ENCODE measurements around the gene IGFBP4. TPM values are rescaled to one million over a fixed set of nuclear protein-coding genes. Genes with fewer than 3 reads are reported as not detected.
A peak's percentile ranks its signal among the peaks of the same experiment; 100 is the strongest.

Gene IGFBP4
- total RNA-seq, 1 donor from 2014 or later, result 381 TPM

GRCh38 chr17:40496634-40497420 is 53.6 kb downstream of the IGFBP4 start:
- Histone ChIP-seq H3K4me3 (no peak overlapping the region), H3K36me3 (no peaks in the 10 kb centered on the region), H3K27me3 (no peaks in the 10 kb centered on the region), H3K9me3 (no peaks in the 10 kb centered on the region), H3K4me1 (peaks cover 21% of the 10 kb centered on the region), H3K27ac (no peak overlapping the region)
- no peak for TF ChIP-seq CTCF (IDR thresholded peaks at IDR 0.05)
- DNase-seq, result no peak
- intact Hi-C loops (cut with DNase I), result no loop called here
- ATAC-seq, result no peak

- DNase-seq (no peak), ATAC-seq (no peak)
- intact Hi-C loops (cut with DNase I), result no loop called here
- Histone ChIP-seq H3K27ac (peak overlapping the region; percentile 36), H3K27me3 (no peaks in the 10 kb centered on the region), H3K36me3 (no peaks in the 10 kb centered on the region), H3K9me3 (no peaks in the 10 kb centered on the region), H3K4me3 (no peak overlapping the region), H3K4me1 (peaks cover 21% of the 10 kb centered on the region)
- no peak for TF ChIP-seq CTCF (IDR thresholded peaks at IDR 0.05)
Measured at GRCh38 chr17:40497695-40498094, 54.4 kb downstream of the IGFBP4 start.

- no peak overlapping the region for H3K4me3 ChIP-seq
- ATAC-seq (peak; percentile 37), DNase-seq (no peak)
- intact Hi-C loops (cut with DNase I), result no loop called here
- no peaks in the 10 kb centered on the region for H3K36me3 ChIP-seq
- peak overlapping the region; percentile 36 for H3K27ac ChIP-seq
- peaks cover 21% of the 10 kb centered on the region for H3K4me1 ChIP-seq
- no peaks in the 10 kb centered on the region for H3K27me3 ChIP-seq
- no peak for TF ChIP-seq CTCF (IDR thresholded peaks at IDR 0.05)
- no peaks in the 10 kb centered on the region for H3K9me3 ChIP-seq
Measured at GRCh38 chr17:40498281-40499084, 55.2 kb downstream of the IGFBP4 start.

GRCh38 chr17:40499551-40500189 is 56.4 kb downstream of the IGFBP4 start:
- peak; percentile 92 for DNase-seq
- H3K27ac ChIP-seq, result no peak overlapping the region
- H3K4me3 ChIP-seq, result no peak overlapping the region
- no peaks in the 10 kb centered on the region for H3K27me3 ChIP-seq
- H3K9me3 ChIP-seq, result no peaks in the 10 kb centered on the region
- H3K36me3 ChIP-seq, result no peaks in the 10 kb centered on the region
- H3K4me1 ChIP-seq, result peaks cover 21% of the 10 kb centered on the region
- ATAC-seq, result peak; percentile 92
- no peak for TF ChIP-seq CTCF (IDR thresholded peaks at IDR 0.05)
- intact Hi-C loops (cut with DNase I), result no loop called here

GRCh38 chr17:40500190-40500589 is 56.9 kb downstream of the IGFBP4 start:
- no peak overlapping the region for H3K4me3 ChIP-seq
- intact Hi-C loops (cut with DNase I), result no loop called here
- no peak for TF ChIP-seq CTCF (IDR thresholded peaks at IDR 0.05)
- H3K27ac ChIP-seq, result no peak overlapping the region
- peaks cover 21% of the 10 kb centered on the region for H3K4me1 ChIP-seq
- no peak for ATAC-seq
- no peaks in the 10 kb centered on the region for H3K9me3 ChIP-seq
- DNase-seq, result no peak
- no peaks in the 10 kb centered on the region for H3K27me3 ChIP-seq
- no peaks in the 10 kb centered on the region for H3K36me3 ChIP-seq
